GM10248 (cell line): ENCODE results near the gene GREB1L.

Experiments used
- CTCF ChIA-PET: fragments of 300-600 bp; sonication (Branson Sonifier 250); formaldehyde crosslinking; extraction: SDS; loops from one replicate; lab custom pipeline; 2021; ENCODE audit warnings: antibody characterized with exemption; lab: Yijun Ruan, JAX
- POLR2A ChIA-PET: fragments of 350-650 bp; sonication (Branson Sonifier 250); formaldehyde crosslinking; extraction: SDS; loops from one replicate; lab custom pipeline; 2020; ENCODE audit warnings: antibody characterized with exemption; lab: Yijun Ruan, JAX
- DNase-seq: peaks from one replicate; pipeline ENCODE4 v3.0.0; 2012; ENCODE audit errors: extremely low spot score
- TF ChIP-seq, protein P1 (sequence below): IDR thresholded peaks from 2 replicates; pipeline ENCODE4 v1.5.1; 2012; ENCODE audit warnings: mild to moderate bottlenecking, low read depth; ENCODE audit errors: extremely low read depth, missing control alignments, control extremely low read depth

GREB1L gene

DNA sequence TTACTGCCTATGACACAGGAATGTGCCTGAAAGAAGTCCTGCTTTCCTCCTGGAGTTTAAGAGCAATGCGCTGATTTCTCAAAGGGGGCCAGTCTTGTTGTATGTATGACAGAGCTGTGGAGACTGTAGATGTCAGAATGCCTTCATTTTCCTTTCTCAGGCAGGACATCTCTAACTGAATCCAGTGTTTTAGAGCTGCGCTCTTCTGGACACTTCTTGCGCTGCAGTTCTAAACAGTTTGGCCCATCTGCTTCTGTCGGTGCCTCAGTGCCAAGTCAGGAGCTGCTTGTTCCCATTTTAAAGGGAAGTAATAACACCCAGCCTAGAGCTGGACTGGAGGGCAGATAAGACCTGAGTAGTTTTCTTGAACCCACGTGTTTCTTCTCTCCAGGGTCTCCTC lies 267.0 kb downstream of the GREB1L start:
- ChIA-PET POLR2A (interaction anchor here (0.7 kb wide), 1 partner anchor 265 kb away, joined by 5 read pairs; no protein-coding TSS in a partner anchor), CTCF (interaction anchor here (0.9 to 1.1 kb wide), 3 partner anchors 20 to 36 kb away, joined by 3 to 4 read pairs (median 3); no protein-coding TSS in a partner anchor)
- DNase-seq, result no peak
- TF ChIP-seq, protein P1, sequence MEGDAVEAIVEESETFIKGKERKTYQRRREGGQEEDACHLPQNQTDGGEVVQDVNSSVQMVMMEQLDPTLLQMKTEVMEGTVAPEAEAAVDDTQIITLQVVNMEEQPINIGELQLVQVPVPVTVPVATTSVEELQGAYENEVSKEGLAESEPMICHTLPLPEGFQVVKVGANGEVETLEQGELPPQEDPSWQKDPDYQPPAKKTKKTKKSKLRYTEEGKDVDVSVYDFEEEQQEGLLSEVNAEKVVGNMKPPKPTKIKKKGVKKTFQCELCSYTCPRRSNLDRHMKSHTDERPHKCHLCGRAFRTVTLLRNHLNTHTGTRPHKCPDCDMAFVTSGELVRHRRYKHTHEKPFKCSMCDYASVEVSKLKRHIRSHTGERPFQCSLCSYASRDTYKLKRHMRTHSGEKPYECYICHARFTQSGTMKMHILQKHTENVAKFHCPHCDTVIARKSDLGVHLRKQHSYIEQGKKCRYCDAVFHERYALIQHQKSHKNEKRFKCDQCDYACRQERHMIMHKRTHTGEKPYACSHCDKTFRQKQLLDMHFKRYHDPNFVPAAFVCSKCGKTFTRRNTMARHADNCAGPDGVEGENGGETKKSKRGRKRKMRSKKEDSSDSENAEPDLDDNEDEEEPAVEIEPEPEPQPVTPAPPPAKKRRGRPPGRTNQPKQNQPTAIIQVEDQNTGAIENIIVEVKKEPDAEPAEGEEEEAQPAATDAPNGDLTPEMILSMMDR, result no peak

DNA sequence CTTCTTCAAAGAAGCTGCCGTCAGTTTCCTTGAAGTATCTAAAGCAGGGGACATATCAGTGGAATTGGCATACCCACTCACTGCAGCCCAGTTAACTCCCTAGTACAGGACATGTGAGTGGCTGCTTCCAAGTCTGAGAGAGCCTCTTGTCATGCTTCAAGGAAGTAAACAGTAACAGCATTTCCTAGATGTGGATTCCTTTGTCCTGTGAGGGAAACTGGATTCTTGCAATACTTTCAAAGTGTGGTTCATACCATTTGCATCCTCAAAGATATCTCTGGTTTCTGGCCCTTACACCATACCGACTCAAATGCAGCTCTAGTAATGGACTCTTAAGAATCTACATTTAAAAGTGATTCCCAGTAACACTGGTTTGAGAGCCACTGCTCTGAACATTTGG lies 271.3 kb downstream of the GREB1L start:
- CTCF ChIA-PET, result interaction anchor here (1.1 to 1.7 kb wide), 4 partner anchors 10 to 24 kb away, joined by 3 to 7 read pairs (median 5); no protein-coding TSS in a partner anchor
- TF ChIP-seq, protein P1, result no peak
- POLR2A ChIA-PET, result no interaction called here
- DNase-seq, result no peak

DNA sequence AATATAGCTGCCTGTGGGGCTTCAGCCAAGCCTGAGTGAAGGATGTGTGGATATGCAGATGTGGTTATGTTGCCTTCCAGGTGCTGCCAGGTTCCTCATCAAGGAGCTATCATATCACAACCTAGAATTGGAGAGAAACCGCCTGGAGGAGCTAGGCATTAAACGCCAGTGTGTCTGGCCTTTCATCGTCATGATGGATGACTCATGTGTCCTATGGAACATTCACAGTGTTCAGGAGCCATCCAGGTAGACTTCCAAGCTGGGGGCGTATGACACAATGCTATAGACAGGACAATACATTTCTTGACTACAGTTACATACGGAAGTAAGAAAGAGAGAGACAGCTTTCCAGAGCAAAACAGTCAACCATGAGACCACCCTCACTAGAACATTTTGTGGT lies 271.7 kb downstream of the GREB1L start:
- ChIA-PET CTCF (interaction anchor here (1.1 to 1.7 kb wide), 4 partner anchors 9 to 24 kb away, joined by 3 to 7 read pairs (median 5); no protein-coding TSS in a partner anchor), POLR2A (no interaction called here)
- TF ChIP-seq, protein P1, result no peak
- DNase-seq, result no peak

DNA sequence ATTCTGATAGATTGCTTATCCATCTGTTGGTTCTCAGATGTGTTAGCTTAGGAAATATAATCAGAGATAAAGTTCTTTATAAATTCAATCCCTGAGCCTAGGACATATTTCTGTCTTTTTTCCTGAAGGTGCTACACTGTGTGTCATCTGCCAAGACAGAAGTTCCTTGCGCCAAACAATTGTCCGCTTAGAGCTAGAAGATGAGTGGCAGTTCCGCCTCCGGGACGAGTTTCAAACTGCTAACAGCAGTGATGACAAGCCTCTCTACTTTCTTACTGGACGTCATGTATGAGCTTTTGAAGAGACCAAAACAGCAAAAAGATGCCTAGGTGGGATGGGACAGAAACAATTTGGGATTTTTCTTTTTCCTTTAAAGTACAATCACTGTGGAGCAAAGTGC lies 280.5 kb downstream of the GREB1L start:
- CTCF ChIA-PET, result interaction anchor here (0.9 to 2.3 kb wide), 3 partner anchors 8 to 78 kb away, joined by 3 to 7 read pairs (median 4); partner anchors contain the start of gene ESCO1
- POLR2A ChIA-PET, result no interaction called here
- TF ChIP-seq, protein P1, result no peak
- DNase-seq, result no peak

DNA sequence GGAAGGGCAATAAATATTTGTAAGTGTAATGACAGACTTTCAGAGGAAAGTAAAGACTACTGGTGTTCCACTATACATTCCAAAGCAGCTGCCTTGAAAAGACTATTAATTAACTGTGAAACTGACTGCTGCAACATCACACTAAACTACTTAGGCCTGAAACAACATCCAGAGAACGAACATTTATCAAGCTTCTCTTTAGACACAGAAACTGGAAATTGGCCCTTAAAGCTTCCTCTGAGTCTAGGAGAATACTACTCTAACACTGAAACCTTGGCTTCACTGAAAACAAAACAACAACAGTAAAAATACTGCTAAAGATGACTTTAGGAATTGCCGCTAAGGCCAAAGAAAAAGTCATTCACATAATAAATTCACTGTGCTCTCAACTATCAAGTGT lies 283.9 kb downstream of the GREB1L start:
- POLR2A ChIA-PET, result no interaction called here
- no peak for DNase-seq
- CTCF ChIA-PET, result no interaction called here
- TF ChIP-seq, protein P1, result no peak

DNA sequence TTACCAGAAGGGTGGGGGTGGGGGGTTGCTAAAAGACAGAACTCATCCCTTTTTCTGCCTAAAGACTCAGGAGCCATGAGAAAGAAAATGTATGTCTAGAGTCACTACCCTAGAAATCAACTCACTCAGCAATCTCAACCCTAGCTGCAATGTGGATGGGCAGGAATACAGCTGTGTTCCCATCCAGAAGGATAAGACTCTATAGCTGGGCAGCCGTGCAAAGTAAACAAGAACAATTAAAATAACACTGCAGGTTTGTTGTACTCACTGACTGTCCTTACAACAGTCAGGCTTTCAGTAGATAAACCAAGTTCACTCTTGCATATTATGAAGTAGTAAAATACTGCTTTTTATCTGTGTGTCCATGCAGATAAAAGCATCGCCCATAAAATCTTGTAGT lies 284.4 kb downstream of the GREB1L start:
- DNase-seq, result no peak
- ChIA-PET POLR2A (no interaction called here), CTCF (no interaction called here)
- TF ChIP-seq, protein P1, result no peak

DNA sequence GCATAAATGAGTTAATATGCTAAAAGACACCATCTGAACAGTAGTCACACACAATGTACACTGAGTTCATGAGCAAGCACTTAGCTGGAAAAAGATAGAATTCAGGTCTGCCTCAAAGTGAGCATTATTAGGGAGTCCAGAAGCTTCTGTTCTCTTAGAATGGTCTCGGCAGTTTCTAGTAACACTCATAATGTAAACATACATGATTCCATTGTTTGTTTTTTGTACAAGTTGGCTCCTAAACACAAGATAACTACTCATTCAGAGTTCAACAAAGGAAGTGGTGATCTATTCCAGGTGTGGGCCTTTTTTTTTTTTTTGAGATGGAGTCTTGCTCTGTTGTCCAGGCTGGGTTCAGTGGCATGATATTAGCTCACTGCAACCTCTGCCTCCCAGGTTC lies 292.3 kb downstream of the GREB1L start:
- ChIA-PET POLR2A (no interaction called here), CTCF (no interaction called here)
- TF ChIP-seq, protein P1, result no peak
- DNase-seq, result no peak
